WTC11 (cell line): Measurements from ENCODE around the gene MED27. TPM values are rescaled to one million over a fixed set of nuclear protein-coding genes. Genes with fewer than 3 reads are reported as not detected.

Experiments
- ATAC-seq: fragments of 200-7000 bp; cut with Tn5 transposase; 2 replicates; pipeline ENCODE4 v1.10.0; 2021; ENCODE audit warnings: mild to moderate bottlenecking, moderate library complexity
- CTCF ChIA-PET: fragments of 300-600 bp; sonication (Branson Sonifier 250); formaldehyde crosslinking; loops from one replicate; lab custom pipeline; 2021; ENCODE audit warnings: antibody characterized with exemption; lab: Charles Lee
- POLR2A ChIA-PET: fragments of 350-600 bp; sonication (Branson Sonifier 250); formaldehyde crosslinking; loops from one replicate; lab custom pipeline; 2021; ENCODE audit warnings: antibody characterized with exemption; lab: Charles Lee
- DNase-seq: peaks from one replicate; pipeline ENCODE4 v3.0.0; 2021; ENCODE audit warnings: low spot score
- H3K27ac Mint-ChIP-seq: 2 replicates; pipeline ENCODE4 v1.8.0; 2021; ENCODE audit warnings: mixed read lengths
- H3K27me3 Mint-ChIP-seq: 2 replicates; pipeline ENCODE4 v1.8.0; 2021; ENCODE audit warnings: low read depth, mild to moderate bottlenecking, moderate library complexity, mixed read lengths
- H3K36me3 Mint-ChIP-seq: 2 replicates; pipeline ENCODE4 v1.8.0; 2021; ENCODE audit warnings: mixed read lengths
- H3K4me1 Mint-ChIP-seq: 2 replicates; pipeline ENCODE4 v1.8.0; 2022; ENCODE audit warnings: mixed read lengths
- H3K4me3 Mint-ChIP-seq: 2 replicates; pipeline ENCODE4 v1.8.0; 2021; ENCODE audit warnings: mild to moderate bottlenecking, moderate library complexity, mixed read lengths
- H3K9me3 Mint-ChIP-seq: 2 replicates; pipeline ENCODE4 v1.8.0; 2021; ENCODE audit warnings: mixed read lengths
- ARID4B ChIP-seq: sonication (generic); formaldehyde crosslinking; IDR thresholded peaks from 2 replicates; pipeline ENCODE4 v1.8.0; 2023; ENCODE audit warnings: missing genetic modification reagents, mild to moderate bottlenecking, borderline replicate concordance
- ATF1 ChIP-seq: sonication (generic); formaldehyde crosslinking; IDR thresholded peaks from 2 replicates; pipeline ENCODE4 v1.8.1; 2023; ENCODE audit warnings: mild to moderate bottlenecking, moderate library complexity, missing genetic modification reagents
- ELF4 ChIP-seq: sonication (generic); formaldehyde crosslinking; IDR thresholded peaks from 2 replicates; pipeline ENCODE4 v1.8.1; 2022; ENCODE audit warnings: low read depth, mild to moderate bottlenecking, moderate library complexity, missing genetic modification reagents
- GTF2I ChIP-seq: fragments of 250-450 bp; sonication (Bioruptor Pico); conservative IDR thresholded peaks from 2 replicates; pipeline ENCODE4 v1.4.0; 2021; ENCODE audit warnings: mild to moderate bottlenecking
- IRF2 ChIP-seq: sonication (generic); formaldehyde crosslinking; IDR thresholded peaks from 2 replicates; pipeline ENCODE4 v1.8.0; 2022; ENCODE audit warnings: low read depth, missing genetic modification reagents, borderline replicate concordance
- JUN ChIP-seq: sonication (generic); formaldehyde crosslinking; IDR thresholded peaks from 2 replicates; pipeline ENCODE4 v1.8.0; 2023; ENCODE audit warnings: mild to moderate bottlenecking, missing genetic modification reagents
- MLX ChIP-seq: sonication (generic); formaldehyde crosslinking; IDR thresholded peaks from 2 replicates; pipeline ENCODE4 v1.8.1; 2023; ENCODE audit warnings: mild to moderate bottlenecking, missing genetic modification reagents, moderate library complexity
- NFYB ChIP-seq: sonication (generic); formaldehyde crosslinking; conservative IDR thresholded peaks from 2 replicates; pipeline ENCODE4 v1.8.0; 2022; ENCODE audit warnings: low read depth, missing genetic modification reagents
- NR1H2 ChIP-seq: sonication (generic); formaldehyde crosslinking; IDR thresholded peaks from 2 replicates; pipeline ENCODE4 v1.9.0; 2021; ENCODE audit warnings: mild to moderate bottlenecking, moderate library complexity, missing genetic modification reagents
- NR2C2 ChIP-seq: sonication (generic); formaldehyde crosslinking; IDR thresholded peaks from 2 replicates; pipeline ENCODE4 v1.8.0; 2022; ENCODE audit warnings: mild to moderate bottlenecking, missing genetic modification reagents
- RELA ChIP-seq: sonication (generic); formaldehyde crosslinking; IDR thresholded peaks from 2 replicates; pipeline ENCODE4 v1.8.1; 2022; ENCODE audit warnings: missing genetic modification reagents, mild to moderate bottlenecking, borderline replicate concordance
- SMAD4 ChIP-seq: sonication (generic); formaldehyde crosslinking; IDR thresholded peaks from 2 replicates; pipeline ENCODE4 v1.8.0; 2022; ENCODE audit warnings: mild to moderate bottlenecking, missing genetic modification reagents
- SOX15 ChIP-seq: fragments of 250-450 bp; sonication (Bioruptor Pico); IDR thresholded peaks from 2 replicates; pipeline ENCODE4 v1.9.0; 2021; ENCODE audit warnings: mild to moderate bottlenecking
- SP1 ChIP-seq: sonication (generic); formaldehyde crosslinking; conservative IDR thresholded peaks from 2 replicates; pipeline ENCODE4 v1.8.1; 2022; ENCODE audit warnings: missing genetic modification reagents
- ZNF121 ChIP-seq: sonication (generic); formaldehyde crosslinking; IDR thresholded peaks from 2 replicates; pipeline ENCODE4 v1.8.0; 2023; ENCODE audit warnings: missing genetic modification reagents
- ZNF138 ChIP-seq: sonication (generic); formaldehyde crosslinking; conservative IDR thresholded peaks from 2 replicates; pipeline ENCODE4 v1.8.1; 2022; ENCODE audit warnings: mild to moderate bottlenecking, moderate library complexity, missing genetic modification reagents
- ZNF263 ChIP-seq: sonication (generic); formaldehyde crosslinking; IDR thresholded peaks from 2 replicates; pipeline ENCODE4 v1.8.1; 2022; ENCODE audit warnings: low read depth, mild to moderate bottlenecking, moderate library complexity, missing genetic modification reagents
- total RNA-seq: library from RNA; stranded (reverse); gene quantifications from 3 replicates; pipeline ENCODE4 v1.2.3, GENCODE V29; 2021
- TF ChIP-seq, protein P1 (sequence below): fragments of 250-450 bp; sonication (Bioruptor Pico); conservative IDR thresholded peaks from 2 replicates; pipeline ENCODE4 v1.9.0; 2021; ENCODE audit warnings: mild to moderate bottlenecking
- TF ChIP-seq, protein P2 (sequence below): sonication (generic); formaldehyde crosslinking; IDR thresholded peaks from 2 replicates; pipeline ENCODE4 v1.8.1; 2022; ENCODE audit warnings: mild to moderate bottlenecking, moderate library complexity, missing genetic modification reagents

MED27 gene
- total RNA-seq, 1 experiment from 2014 or later = 27.9 TPM

- H3K36me3 Mint-ChIP-seq = peaks cover 8% of the 10 kb centered on the region
- ChIA-PET CTCF (interaction anchor here (1.0 kb wide), 2 partner anchors 10 to 93 kb away, joined by 3 to 4 read pairs; no protein-coding TSS in a partner anchor), POLR2A (interaction anchor here (0.6 kb wide), 1 partner anchor 12 kb away, joined by 3 read pairs; no protein-coding TSS in a partner anchor)
- peaks cover 46% of the 10 kb centered on the region for H3K4me1 Mint-ChIP-seq
- TF ChIP-seq ZNF121 (CRISPR knock-in tag) (no peak), IRF2 (no peak), SMAD4 (CRISPR knock-in tag) (no peak), ELF4 (CRISPR knock-in tag) (no peak), ZNF138 (CRISPR knock-in tag) (no peak), SOX15 (CRISPR knock-in tag) (no peak), ATF1 (CRISPR knock-in tag) (no peak), ARID4B (CRISPR knock-in tag) (no peak), NR2C2 (CRISPR knock-in tag) (no peak), GTF2I (CRISPR knock-in tag) (no peak), JUN (CRISPR knock-in tag) (no peak), NFYB (CRISPR knock-in tag) (no peak), RELA (CRISPR knock-in tag) (no peak), NR1H2 (CRISPR knock-in tag) (no peak), ZNF263 (CRISPR knock-in tag) (no peak)
- TF ChIP-seq, protein P1, sequence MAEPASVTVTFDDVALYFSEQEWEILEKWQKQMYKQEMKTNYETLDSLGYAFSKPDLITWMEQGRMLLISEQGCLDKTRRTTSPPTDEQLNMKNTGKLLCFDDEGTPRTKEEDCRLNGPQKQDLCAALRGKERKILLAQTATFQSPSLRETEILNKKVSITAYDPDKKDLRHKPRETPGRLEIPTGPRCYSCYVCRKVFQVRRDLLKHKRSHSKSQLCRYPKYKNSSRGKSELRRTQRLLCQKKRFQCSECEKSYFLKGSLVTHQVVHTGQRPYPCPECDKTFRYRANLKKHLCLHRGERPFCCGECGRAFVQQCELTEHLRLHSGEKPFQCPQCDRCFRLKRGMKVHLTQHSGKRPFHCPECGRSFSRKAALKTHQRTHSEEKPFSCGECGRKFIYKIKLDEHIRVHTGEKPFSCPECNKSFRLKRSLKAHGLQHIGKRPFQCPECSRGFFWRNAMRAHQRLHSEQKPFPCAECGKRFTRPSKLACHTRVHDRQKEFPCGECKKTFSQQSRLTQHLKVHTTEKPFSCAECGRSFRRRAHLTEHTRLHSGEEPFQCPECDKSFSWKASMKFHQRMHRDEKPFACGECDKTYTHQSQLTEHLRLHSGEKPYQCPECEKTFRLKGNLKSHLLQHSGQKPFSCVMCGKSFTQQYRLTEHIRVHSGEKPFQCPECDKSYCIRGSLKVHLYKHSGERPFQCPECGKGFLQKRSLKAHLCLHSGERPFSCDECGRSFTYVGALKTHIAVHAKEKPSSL (CRISPR knock-in tag) = no peak
- TF ChIP-seq, protein P2, sequence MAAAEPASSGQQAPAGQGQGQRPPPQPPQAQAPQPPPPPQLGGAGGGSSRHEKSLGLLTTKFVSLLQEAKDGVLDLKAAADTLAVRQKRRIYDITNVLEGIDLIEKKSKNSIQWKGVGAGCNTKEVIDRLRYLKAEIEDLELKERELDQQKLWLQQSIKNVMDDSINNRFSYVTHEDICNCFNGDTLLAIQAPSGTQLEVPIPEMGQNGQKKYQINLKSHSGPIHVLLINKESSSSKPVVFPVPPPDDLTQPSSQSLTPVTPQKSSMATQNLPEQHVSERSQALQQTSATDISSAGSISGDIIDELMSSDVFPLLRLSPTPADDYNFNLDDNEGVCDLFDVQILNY (CRISPR knock-in tag) = no peak
- no peaks in the 10 kb centered on the region; the same call in 1 of the 2 replicates for H3K9me3 Mint-ChIP-seq
- no peak overlapping the region for H3K27ac Mint-ChIP-seq
- no peak for ATAC-seq
- no peak for DNase-seq
- H3K4me3 Mint-ChIP-seq = no peak overlapping the region
- peaks cover 73% of the 10 kb centered on the region for H3K27me3 Mint-ChIP-seq
Observed at GRCh38 chr9:131965103-131965502, 114.6 kb downstream of the MED27 start.

GRCh38 chr9:131963072-131964030 is 116.3 kb downstream of the MED27 start:
- no peak overlapping the region for H3K4me3 Mint-ChIP-seq
- TF ChIP-seq MLX (no peak), SP1 (no peak)
- CTCF ChIA-PET = no interaction called here
- no peak overlapping the region for H3K27ac Mint-ChIP-seq
- ATAC-seq (no peak), DNase-seq (no peak)
- peaks cover 74% of the 10 kb centered on the region for H3K27me3 Mint-ChIP-seq
- H3K9me3 Mint-ChIP-seq = no peaks in the 10 kb centered on the region; the same call in 1 of the 2 replicates
- POLR2A ChIA-PET = no interaction called here
- peaks cover 8% of the 10 kb centered on the region for H3K36me3 Mint-ChIP-seq
- peaks cover 46% of the 10 kb centered on the region for H3K4me1 Mint-ChIP-seq
